Bronchial epithelial cell (primary cell): ENCODE results near the gene AHCYL2. TPM values are rescaled to one million over a fixed set of nuclear protein-coding genes. Genes with fewer than 3 reads are reported as not detected.

Source experiments
- DNase-seq: peaks from one replicate; pipeline ENCODE4 v3.0.0-alpha.2; 2010; ENCODE audit warnings: low read depth
- FAIRE-seq: peaks from 2 replicates; lab custom pipeline; 2011; peaks lifted over from hg19 to GRCh38; lab: Jason Lieb, UNC
- H3K27me3 ChIP-seq: 2 replicates; pipeline ENCODE4 v1.5.1; 2011; ENCODE audit warnings: low read length; ENCODE audit not compliant: control insufficient read depth, insufficient read depth
- H3K36me3 ChIP-seq: 2 replicates; pipeline ENCODE4 v1.5.1; 2011; ENCODE audit warnings: low read length; ENCODE audit not compliant: control insufficient read depth, insufficient read depth
- H3K4me3 ChIP-seq: 2 replicates; pipeline ENCODE4 v1.5.1; 2011; ENCODE audit warnings: mild to moderate bottlenecking, low read depth, low read length, control low read depth
- total RNA-seq: library from RNA; depleted of rRNA; stranded (reverse); fragments of >200 nt; gene quantifications from 2 replicates; pipeline ENCODE4 v1.2.1, GENCODE V29; 2014
- TF ChIP-seq, protein P1 (sequence below): IDR thresholded peaks from 2 replicates; pipeline ENCODE4 v1.5.1; 2011; ENCODE audit warnings: mild to moderate bottlenecking, moderate library complexity, low read length, control low read depth, inconsistent platforms; ENCODE audit not compliant: insufficient read depth, severe bottlenecking

AHCYL2 gene
- total RNA-seq, 1 donor from 2014 or later: 5.0 TPM

DNA sequence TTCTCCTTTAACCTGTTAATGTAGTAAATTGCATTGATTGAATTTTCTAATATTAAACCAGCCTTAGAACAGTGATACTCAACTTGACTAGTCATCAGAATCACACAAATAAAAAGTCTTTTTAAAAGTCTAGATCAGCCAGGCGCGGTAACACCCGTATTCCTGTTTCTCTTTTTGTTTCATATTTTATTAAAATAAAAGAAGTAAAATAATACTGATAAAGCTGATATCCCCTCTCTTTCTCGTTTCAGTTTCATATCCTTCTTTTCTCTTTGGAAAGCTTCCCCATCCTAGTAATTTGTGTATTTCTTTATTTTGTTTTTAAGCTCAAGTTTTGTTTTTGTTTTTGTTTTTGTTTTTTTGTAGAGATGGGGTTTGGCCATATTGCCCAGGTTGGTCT lies 27.1 kb upstream of the AHCYL2 start:
- Histone ChIP-seq H3K4me3 (no peak overlapping the region), H3K36me3 (no peaks in the 10 kb centered on the region), H3K27me3 (no peaks in the 10 kb centered on the region)
- TF ChIP-seq, protein P1, sequence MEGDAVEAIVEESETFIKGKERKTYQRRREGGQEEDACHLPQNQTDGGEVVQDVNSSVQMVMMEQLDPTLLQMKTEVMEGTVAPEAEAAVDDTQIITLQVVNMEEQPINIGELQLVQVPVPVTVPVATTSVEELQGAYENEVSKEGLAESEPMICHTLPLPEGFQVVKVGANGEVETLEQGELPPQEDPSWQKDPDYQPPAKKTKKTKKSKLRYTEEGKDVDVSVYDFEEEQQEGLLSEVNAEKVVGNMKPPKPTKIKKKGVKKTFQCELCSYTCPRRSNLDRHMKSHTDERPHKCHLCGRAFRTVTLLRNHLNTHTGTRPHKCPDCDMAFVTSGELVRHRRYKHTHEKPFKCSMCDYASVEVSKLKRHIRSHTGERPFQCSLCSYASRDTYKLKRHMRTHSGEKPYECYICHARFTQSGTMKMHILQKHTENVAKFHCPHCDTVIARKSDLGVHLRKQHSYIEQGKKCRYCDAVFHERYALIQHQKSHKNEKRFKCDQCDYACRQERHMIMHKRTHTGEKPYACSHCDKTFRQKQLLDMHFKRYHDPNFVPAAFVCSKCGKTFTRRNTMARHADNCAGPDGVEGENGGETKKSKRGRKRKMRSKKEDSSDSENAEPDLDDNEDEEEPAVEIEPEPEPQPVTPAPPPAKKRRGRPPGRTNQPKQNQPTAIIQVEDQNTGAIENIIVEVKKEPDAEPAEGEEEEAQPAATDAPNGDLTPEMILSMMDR: no peak
- no peak for FAIRE-seq
- DNase-seq: no peak

DNA sequence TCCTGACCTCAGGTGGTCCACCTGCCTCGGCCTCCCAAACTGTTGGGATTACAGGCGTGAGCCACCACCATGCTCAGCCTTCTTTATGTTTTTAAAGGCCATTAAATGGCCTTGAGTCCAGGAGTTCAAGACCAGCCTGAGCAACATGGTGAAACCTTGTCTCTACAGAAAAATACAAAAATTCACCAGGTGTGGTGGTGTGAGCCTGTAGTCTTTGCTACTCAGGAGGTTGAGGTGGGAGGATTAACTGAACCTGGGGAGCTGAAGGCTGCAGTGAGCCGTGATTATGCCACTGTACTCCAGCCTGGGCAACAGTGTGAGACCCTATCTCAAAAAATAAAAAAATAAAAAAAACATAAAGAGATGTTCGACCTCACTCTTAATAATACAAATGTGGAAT lies 25.4 kb upstream of the AHCYL2 start:
- H3K36me3 ChIP-seq: no peaks in the 10 kb centered on the region
- no peaks in the 10 kb centered on the region for H3K27me3 ChIP-seq
- DNase-seq: no peak
- no peak for FAIRE-seq
- H3K4me3 ChIP-seq: no peak overlapping the region
- TF ChIP-seq, protein P1: no peak

DNA sequence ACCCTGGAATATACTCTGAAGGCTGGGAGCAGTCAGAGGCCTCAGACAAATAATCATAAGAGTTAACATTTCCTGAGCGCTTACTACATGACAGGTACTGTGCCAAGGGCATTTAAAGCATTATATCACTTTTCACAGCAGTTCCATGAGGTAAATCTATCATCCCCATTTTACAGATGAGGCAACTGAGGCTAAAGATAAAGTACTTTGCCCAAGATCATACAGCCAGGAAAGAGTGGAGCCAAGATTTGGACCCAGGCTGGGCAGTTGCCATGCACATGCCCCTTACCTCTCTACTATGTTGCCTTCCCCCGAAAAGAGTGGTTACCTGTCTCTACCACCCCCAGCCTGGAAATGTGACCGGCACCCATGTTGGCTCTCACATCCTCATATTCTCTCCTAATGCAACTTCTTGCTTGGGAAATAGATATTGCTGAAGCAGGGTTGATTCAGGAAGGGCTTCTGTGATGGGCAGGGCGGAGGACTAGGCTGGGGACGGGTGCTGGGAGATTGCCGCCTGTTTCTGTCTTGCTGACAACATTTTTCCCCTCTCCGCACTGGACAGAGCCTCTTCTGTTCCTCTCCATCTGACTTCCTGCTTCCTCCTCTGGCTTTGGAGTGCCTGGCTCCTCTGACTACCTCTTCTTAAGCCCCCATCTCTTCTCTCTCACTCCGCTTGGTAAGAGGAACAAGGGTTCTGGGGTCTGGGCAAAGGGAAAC lies 22.6 kb upstream of the AHCYL2 start:
- DNase-seq: no peak
- H3K36me3 ChIP-seq: no peaks in the 10 kb centered on the region
- TF ChIP-seq, protein P1: no peak
- no peak for FAIRE-seq
- no peaks in the 10 kb centered on the region for H3K27me3 ChIP-seq
- H3K4me3 ChIP-seq: no peak overlapping the region

DNA sequence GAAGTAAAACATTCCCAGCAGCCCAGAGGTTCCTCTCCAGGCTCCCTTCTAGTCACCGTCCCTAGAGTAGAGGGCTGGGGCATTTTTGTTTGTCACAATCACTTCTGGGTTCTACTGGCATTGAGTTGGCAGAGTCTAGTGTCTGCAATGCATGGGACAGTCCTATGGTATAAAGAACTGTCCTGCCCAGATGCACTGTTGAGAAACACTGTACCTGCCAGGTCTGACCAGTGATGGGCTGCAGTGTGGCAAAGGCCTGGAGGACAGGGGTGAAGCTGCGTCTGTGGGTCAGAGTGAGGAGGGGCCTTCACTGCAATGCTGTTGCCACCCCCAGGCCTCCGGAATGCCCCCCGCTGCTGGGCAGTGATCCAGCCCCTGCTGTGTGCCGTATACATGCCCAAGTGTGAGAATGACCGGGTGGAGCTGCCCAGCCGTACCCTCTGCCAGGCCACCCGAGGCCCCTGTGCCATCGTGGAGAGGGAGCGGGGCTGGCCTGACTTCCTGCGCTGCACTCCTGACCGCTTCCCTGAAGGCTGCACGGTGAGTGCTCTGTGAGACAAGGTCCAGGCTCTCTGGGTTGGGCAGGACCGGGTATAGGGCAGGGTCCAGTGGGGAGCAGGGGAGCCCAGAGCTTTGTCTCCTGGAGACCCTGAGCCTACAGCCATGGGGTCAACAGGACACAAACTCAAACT lies 21.6 kb upstream of the AHCYL2 start:
- Histone ChIP-seq H3K27me3 (no peaks in the 10 kb centered on the region), H3K4me3 (no peak overlapping the region), H3K36me3 (no peaks in the 10 kb centered on the region)
- TF ChIP-seq, protein P1: no peak
- FAIRE-seq: no peak
- DNase-seq: no peak

DNA sequence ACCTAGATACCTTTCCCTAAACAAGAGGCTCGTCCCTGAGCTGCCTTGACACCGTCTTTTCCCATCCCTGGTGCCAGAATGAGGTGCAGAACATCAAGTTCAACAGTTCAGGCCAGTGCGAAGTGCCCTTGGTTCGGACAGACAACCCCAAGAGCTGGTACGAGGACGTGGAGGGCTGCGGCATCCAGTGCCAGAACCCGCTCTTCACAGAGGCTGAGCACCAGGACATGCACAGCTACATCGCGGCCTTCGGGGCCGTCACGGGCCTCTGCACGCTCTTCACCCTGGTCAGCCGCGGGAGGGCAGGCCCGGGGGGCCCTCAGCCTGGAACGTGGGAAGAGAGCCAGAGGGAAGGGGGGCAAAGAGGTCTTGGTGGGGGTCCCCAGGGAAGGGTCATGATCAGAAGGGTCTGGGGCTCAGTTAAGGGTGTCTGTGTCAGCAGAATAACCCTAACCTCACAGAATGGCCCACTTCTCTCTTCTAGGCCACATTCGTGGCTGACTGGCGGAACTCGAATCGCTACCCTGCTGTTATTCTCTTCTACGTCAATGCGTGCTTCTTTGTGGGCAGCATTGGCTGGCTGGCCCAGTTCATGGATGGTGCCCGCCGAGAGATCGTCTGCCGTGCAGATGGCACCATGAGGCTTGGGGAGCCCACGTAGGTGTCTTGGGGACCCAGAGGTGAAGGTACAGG lies 19.6 kb upstream of the AHCYL2 start:
- TF ChIP-seq, protein P1: no peak
- no peak for DNase-seq
- H3K36me3 ChIP-seq: no peaks in the 10 kb centered on the region
- H3K27me3 ChIP-seq: no peaks in the 10 kb centered on the region
- no peak for FAIRE-seq
- H3K4me3 ChIP-seq: no peak overlapping the region
